H9 (cell line): ENCODE results near the gene COLEC12. TPM values are rescaled to one million over a fixed set of nuclear protein-coding genes. Genes with fewer than 3 reads are reported as not detected.

Experiments
- DNase-seq: peaks from one replicate; pipeline ENCODE4 v3.0.0-alpha.2; 2017
- H2AFZ ChIP-seq: one replicate; pipeline ENCODE4 v1.6.1; 2013; ENCODE audit warnings: mild to moderate bottlenecking, low read length, control low read depth, moderate library complexity
- H2AK5ac ChIP-seq: 2 replicates; pipeline ENCODE4 v1.6.1; 2013; ENCODE audit warnings: low read length, control low read depth, mixed read lengths; ENCODE audit not compliant: insufficient read length
- H2BK120ac ChIP-seq: one replicate; pipeline ENCODE4 v1.6.1; 2013; ENCODE audit warnings: low read depth, mild to moderate bottlenecking, low read length, control low read depth, inconsistent platforms; ENCODE audit not compliant: poor library complexity, severe bottlenecking
- H2BK12ac ChIP-seq: 2 replicates; pipeline ENCODE4 v1.6.1; 2013; ENCODE audit warnings: low read length, control low read depth, mixed read lengths, low read depth; ENCODE audit not compliant: insufficient read length
- H2BK15ac ChIP-seq: 2 replicates; pipeline ENCODE4 v1.6.1; 2013; ENCODE audit warnings: low read depth, low read length, control low read depth
- H2BK20ac ChIP-seq: one replicate; pipeline ENCODE4 v1.6.1; 2013; ENCODE audit warnings: low read depth, mild to moderate bottlenecking, low read length, control low read depth, inconsistent platforms; ENCODE audit not compliant: poor library complexity, severe bottlenecking
- H2BK5ac ChIP-seq: 2 replicates; pipeline ENCODE4 v1.6.1; 2013; ENCODE audit warnings: low read length, control low read depth, mixed read lengths; ENCODE audit not compliant: insufficient read length
- H3K14ac ChIP-seq: 2 replicates; pipeline ENCODE4 v1.6.1; 2013; ENCODE audit warnings: low read length, control low read depth; ENCODE audit not compliant: insufficient read depth
- H3K18ac ChIP-seq: 2 replicates; pipeline ENCODE4 v1.6.1; 2013; ENCODE audit warnings: low read depth, mild to moderate bottlenecking, mixed read lengths, low read length, control low read depth; ENCODE audit not compliant: insufficient read length
- H3K23ac ChIP-seq: 2 replicates; pipeline ENCODE4 v1.6.1; 2013; ENCODE audit warnings: low read length, control low read depth, mixed read lengths, low read depth; ENCODE audit not compliant: insufficient read length
- H3K23me2 ChIP-seq: 2 replicates; pipeline ENCODE4 v1.6.1; 2013; ENCODE audit warnings: low read depth, mild to moderate bottlenecking, mixed read lengths, low read length, control low read depth; ENCODE audit not compliant: insufficient read length, poor library complexity, severe bottlenecking
- H3K27ac ChIP-seq: 2 replicates; pipeline ENCODE4 v1.5.1; 2013; ENCODE audit warnings: low read length, control low read depth, mixed read lengths, low read depth; ENCODE audit not compliant: insufficient read length
- H3K27me3 ChIP-seq: 2 replicates; pipeline ENCODE4 v1.6.1; 2013; ENCODE audit warnings: low read length, control low read depth, inconsistent platforms; ENCODE audit not compliant: insufficient read depth
- H3K4ac ChIP-seq: 2 replicates; pipeline ENCODE4 v1.6.1; 2013; ENCODE audit warnings: low read depth, mild to moderate bottlenecking, control low read depth, inconsistent platforms, low read length, moderate library complexity
- H3K4me1 ChIP-seq: 2 replicates; pipeline ENCODE4 v1.6.1; 2013; ENCODE audit warnings: low read length, control low read depth, inconsistent platforms; ENCODE audit not compliant: insufficient read depth
- H3K4me2 ChIP-seq: 2 replicates; pipeline ENCODE4 v1.6.1; 2013; ENCODE audit warnings: low read length, control low read depth, mixed read lengths; ENCODE audit not compliant: insufficient read length, insufficient read depth
- H3K56ac ChIP-seq: 2 replicates; pipeline ENCODE4 v1.6.1; 2013; ENCODE audit warnings: low read depth, mild to moderate bottlenecking, mixed read lengths, low read length, control low read depth; ENCODE audit not compliant: insufficient read length
- H3K79me1 ChIP-seq: 2 replicates; pipeline ENCODE4 v1.6.1; 2013; ENCODE audit warnings: low read depth, mild to moderate bottlenecking, moderate library complexity, low read length, control low read depth, inconsistent platforms; ENCODE audit not compliant: insufficient read depth, poor library complexity, severe bottlenecking
- H3K79me2 ChIP-seq: 2 replicates; pipeline ENCODE4 v1.6.1; 2013; ENCODE audit warnings: low read length, control low read depth, inconsistent platforms; ENCODE audit not compliant: insufficient read depth
- H3K9ac ChIP-seq: 2 replicates; pipeline ENCODE4 v1.6.1; 2013; ENCODE audit warnings: low read length, control low read depth, mixed read lengths; ENCODE audit not compliant: insufficient read length; ENCODE audit errors: extremely low read depth
- H3K9me3 ChIP-seq: one replicate; pipeline ENCODE4 v1.6.1; 2013; ENCODE audit warnings: low read depth, low read length, inconsistent platforms; ENCODE audit not compliant: control insufficient read depth
- H3T11ph ChIP-seq: one replicate; pipeline ENCODE4 v1.6.1; 2013; ENCODE audit warnings: mild to moderate bottlenecking, low read length, control low read depth, inconsistent platforms
- H4K20me1 ChIP-seq: one replicate; pipeline ENCODE4 v1.6.1; 2013; ENCODE audit not compliant: control insufficient read depth, insufficient read length, insufficient read depth
- H4K5ac ChIP-seq: 2 replicates; pipeline ENCODE4 v1.6.1; 2013; ENCODE audit warnings: low read depth, mild to moderate bottlenecking, mixed read lengths, low read length, control low read depth; ENCODE audit not compliant: insufficient read length
- H4K8ac ChIP-seq: replicated peaks from 2 replicates; pipeline ENCODE4 v1.6.1; 2013; ENCODE audit warnings: low read length, control low read depth, mixed read lengths, low read depth; ENCODE audit not compliant: insufficient read length
- H4K91ac ChIP-seq: 2 replicates; pipeline ENCODE4 v1.6.1; 2013; ENCODE audit warnings: low read depth, mild to moderate bottlenecking, moderate library complexity, mixed read lengths, low read length, control low read depth; ENCODE audit not compliant: insufficient read length
- H3K27ac Mint-ChIP-seq, 3 experiments: 2 replicates in 2 of 3; 3 replicates in 1 of 3; pipeline ENCODE4 v1.8.0; 2020 to 2021; ENCODE audit warnings: mixed read lengths in 3 of 3, mild to moderate bottlenecking in 1 of 3, moderate library complexity in 1 of 3
- H3K27me3 Mint-ChIP-seq: 2 replicates; pipeline ENCODE4 v1.8.0; 2021; ENCODE audit warnings: low read depth, mild to moderate bottlenecking, moderate library complexity, mixed read lengths
- H3K36me3 Mint-ChIP-seq, 3 experiments: 2 replicates in 2 of 3; 3 replicates in 1 of 3; pipeline ENCODE4 v1.8.0; 2020 to 2021; ENCODE audit warnings: low read depth in 3 of 3, mixed read lengths in 3 of 3; ENCODE audit not compliant: insufficient read depth in 1 of 3
- H3K4me1 Mint-ChIP-seq, 2 experiments: 2 replicates each; pipeline ENCODE4 v1.8.0; 2020; ENCODE audit warnings: mixed read lengths in 2 of 2
- H3K4me3 Mint-ChIP-seq, 2 experiments: 2 replicates in 1 of 2; 3 replicates in 1 of 2; pipeline ENCODE4 v1.8.0; 2020 to 2021; ENCODE audit warnings: mild to moderate bottlenecking in 2 of 2, mixed read lengths in 2 of 2, moderate library complexity in 1 of 2
- H3K9me3 Mint-ChIP-seq, 2 experiments: 2 replicates in 1 of 2; 3 replicates in 1 of 2; pipeline ENCODE4 v1.8.0; 2020; ENCODE audit warnings: mild to moderate bottlenecking in 2 of 2, mixed read lengths in 2 of 2, moderate library complexity in 1 of 2
- CTCF ChIP-seq: fragments of 200-600 bp; sonication (generic); conservative IDR thresholded peaks from 3 replicates; pipeline ENCODE4 v1.8.0; 2021; ENCODE audit warnings: antibody characterized with exemption, mild to moderate bottlenecking
- WGBS: extraction: QIAGEN DNeasy Blood & Tissue Kit; methylation state at CpG from one replicate; pipeline ENCODE4 v1.1.7; 2013; ENCODE audit warnings: missing lambda C conversion rate, low lambda C conversion rate, mixed read lengths; ENCODE audit not compliant: insufficient read length; ENCODE audit errors: extremely low coverage; 5-methylcytosine and 5-hydroxymethylcytosine counted together
- total RNA-seq: library from RNA; stranded (reverse); gene quantifications from 2 replicates; pipeline ENCODE4 v1.2.1, GENCODE V29; 2021

Gene COLEC12
- total RNA-seq, 1 experiment from 2014 or later = 0.70 TPM

DNA sequence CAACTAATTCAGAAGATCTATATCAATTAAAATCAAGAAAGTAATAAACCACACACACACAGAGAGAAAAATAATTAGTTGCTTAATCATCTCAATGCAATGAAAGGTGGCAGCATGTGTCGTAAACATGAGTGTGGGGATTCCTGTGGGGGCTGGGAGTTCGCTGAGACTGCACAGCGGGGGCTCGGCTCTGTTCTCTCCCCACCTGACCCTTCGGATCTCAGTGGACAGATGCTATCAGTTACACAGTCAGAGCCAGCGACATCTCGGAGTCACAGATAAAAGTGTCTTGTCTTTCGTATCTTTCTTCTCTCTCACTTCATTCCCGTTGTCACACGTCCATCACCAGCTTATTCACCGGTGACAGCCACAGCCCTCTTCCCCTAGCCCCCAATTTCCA is 37.1 kb downstream of the COLEC12 start:
- Mint-ChIP-seq H3K36me3 (no peaks in the 10 kb centered on the region; a peak in 1 of 7 replicates), H3K27ac (no peak overlapping the region), H3K9me3 (peaks cover 0 to 6% of the 10 kb centered on the region in 2 experiments; a peak in 2 of 5 replicates), H3K27me3 (no peaks in the 10 kb centered on the region; the same call in 1 of the 2 replicates), H3K4me3 (no peak overlapping the region), H3K4me1 (peaks cover 12 to 17% of the 10 kb centered on the region in 2 experiments)
- no peak overlapping the region for H4K5ac ChIP-seq
- no peak overlapping the region for H4K91ac ChIP-seq
- no peak overlapping the region for H3K23ac ChIP-seq
- no peak overlapping the region for H3K18ac ChIP-seq
- H2AFZ ChIP-seq = no peak overlapping the region
- no peak overlapping the region for H2BK120ac ChIP-seq
- H2BK5ac ChIP-seq = no peak overlapping the region
- no peaks in the 10 kb centered on the region for H3K23me2 ChIP-seq
- H2BK20ac ChIP-seq = no peak overlapping the region
- H3K79me2 ChIP-seq = no peaks in the 10 kb centered on the region
- H3K14ac ChIP-seq = no peak overlapping the region
- H3K9me3 ChIP-seq = no peaks in the 10 kb centered on the region
- H3K4me2 ChIP-seq = no peak overlapping the region
- no peaks in the 10 kb centered on the region for H3K4me1 ChIP-seq
- no CpG with 5 or more reads among the region's 11 CpGs for WGBS
- H3T11ph ChIP-seq = no peak overlapping the region
- TF ChIP-seq CTCF = no peak
- no peak overlapping the region for H2AK5ac ChIP-seq
- no peaks in the 10 kb centered on the region for H3K79me1 ChIP-seq
- no peak overlapping the region for H4K8ac ChIP-seq
- no peak overlapping the region for H3K9ac ChIP-seq
- no peak overlapping the region for H2BK15ac ChIP-seq
- H2BK12ac ChIP-seq = no peak overlapping the region
- DNase-seq = no peak
- H3K27ac ChIP-seq = no peak overlapping the region
- H3K4ac ChIP-seq = no peak overlapping the region
- H3K56ac ChIP-seq = no peak overlapping the region
- H3K27me3 ChIP-seq = no peaks in the 10 kb centered on the region
- H4K20me1 ChIP-seq = no peaks in the 10 kb centered on the region
